ENCODE data around the gene PPIL6. TPM values are rescaled to one million over a fixed set of nuclear protein-coding genes. Genes with fewer than 3 reads are reported as not detected.

The PPIL6 gene
- total RNA-seq, 1 donor: 1.9 TPM

DNA sequence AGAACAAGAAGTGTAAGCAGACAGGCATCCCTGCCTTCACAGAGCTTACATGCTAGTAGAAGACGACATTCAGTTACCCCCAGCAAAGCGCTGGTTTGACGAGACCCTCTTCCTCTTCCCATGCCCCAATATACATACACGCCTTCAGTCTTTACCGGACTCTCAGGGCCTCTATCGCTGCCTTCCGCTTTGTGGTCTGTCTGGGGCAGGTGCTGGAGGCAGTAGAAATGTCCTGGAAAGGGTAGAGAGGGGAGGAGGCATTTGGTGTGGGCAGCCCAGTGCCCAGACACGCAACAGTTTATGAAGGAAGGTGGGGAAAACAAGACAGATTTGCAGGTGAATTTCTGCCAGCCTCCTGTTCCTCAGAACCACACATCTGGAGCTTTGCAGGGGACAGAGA lies 6.1 kb upstream of the PPIL6 start:
- Histone ChIP-seq H3K27me3 (ENCODE audit: insufficient read depth, low read length) (no peaks in the 10 kb centered on the region), H3K9me3 (ENCODE audit: low read depth, low read length) (no peaks in the 10 kb centered on the region), H3K4me1 (ENCODE audit: insufficient read depth, low read length) (peaks cover 31% of the 10 kb centered on the region), H3K4me3 (ENCODE audit: low read length) (no peak overlapping the region)

DNA sequence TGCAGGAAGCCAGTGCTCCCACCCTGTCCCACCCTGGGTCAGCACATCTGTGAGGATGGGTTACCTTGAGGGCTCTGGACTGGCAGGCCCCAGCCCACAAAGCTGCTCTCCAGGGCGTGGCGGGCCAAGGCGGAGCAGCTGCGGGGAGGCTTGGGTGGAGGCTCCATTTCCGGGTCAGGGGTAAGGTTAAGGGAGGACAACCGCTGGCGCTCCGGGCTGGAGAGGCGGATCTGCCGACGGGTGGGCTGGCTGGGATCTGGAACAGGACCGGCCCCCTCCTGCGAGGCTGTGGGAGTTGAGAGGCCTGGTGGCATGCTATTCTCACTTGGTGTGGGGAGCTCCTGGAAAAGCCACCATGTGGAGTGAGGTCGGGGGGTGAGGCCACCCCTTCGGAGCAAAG lies 5.6 kb upstream of the PPIL6 start:
- no peak overlapping the region for H3K4me3 ChIP-seq (ENCODE audit: low read length)
- H3K9me3 ChIP-seq (ENCODE audit: low read depth, low read length): no peaks in the 10 kb centered on the region
- H3K4me1 ChIP-seq (ENCODE audit: insufficient read depth, low read length): peaks cover 33% of the 10 kb centered on the region
- no peaks in the 10 kb centered on the region for H3K27me3 ChIP-seq (ENCODE audit: insufficient read depth, low read length)

DNA sequence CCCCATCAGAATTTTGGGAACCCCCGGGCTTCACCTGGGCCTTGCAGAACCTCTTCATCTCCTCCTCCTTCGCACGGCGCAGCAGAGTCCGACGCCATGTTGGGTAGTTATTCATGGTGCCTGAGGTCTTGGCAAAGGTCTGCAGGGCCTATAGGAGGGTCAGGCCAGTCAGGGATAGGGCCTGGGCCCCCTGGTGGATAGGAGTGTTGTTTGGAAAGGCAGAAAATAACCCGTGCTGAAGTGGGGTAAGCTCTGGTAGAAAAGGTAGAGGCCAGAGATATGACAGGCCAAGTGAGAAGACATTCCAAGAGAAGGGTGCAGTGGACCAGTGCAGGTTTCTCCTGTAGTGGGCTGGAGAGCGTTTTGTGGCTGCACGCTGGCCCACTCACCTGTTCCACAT lies 5.0 kb upstream of the PPIL6 start:
- H3K4me1 ChIP-seq (ENCODE audit: insufficient read depth, low read length): peaks cover 29% of the 10 kb centered on the region
- no peaks in the 10 kb centered on the region for H3K9me3 ChIP-seq (ENCODE audit: low read depth, low read length)
- H3K4me3 ChIP-seq (ENCODE audit: low read length): no peak overlapping the region
- no peaks in the 10 kb centered on the region for H3K27me3 ChIP-seq (ENCODE audit: insufficient read depth, low read length)

DNA sequence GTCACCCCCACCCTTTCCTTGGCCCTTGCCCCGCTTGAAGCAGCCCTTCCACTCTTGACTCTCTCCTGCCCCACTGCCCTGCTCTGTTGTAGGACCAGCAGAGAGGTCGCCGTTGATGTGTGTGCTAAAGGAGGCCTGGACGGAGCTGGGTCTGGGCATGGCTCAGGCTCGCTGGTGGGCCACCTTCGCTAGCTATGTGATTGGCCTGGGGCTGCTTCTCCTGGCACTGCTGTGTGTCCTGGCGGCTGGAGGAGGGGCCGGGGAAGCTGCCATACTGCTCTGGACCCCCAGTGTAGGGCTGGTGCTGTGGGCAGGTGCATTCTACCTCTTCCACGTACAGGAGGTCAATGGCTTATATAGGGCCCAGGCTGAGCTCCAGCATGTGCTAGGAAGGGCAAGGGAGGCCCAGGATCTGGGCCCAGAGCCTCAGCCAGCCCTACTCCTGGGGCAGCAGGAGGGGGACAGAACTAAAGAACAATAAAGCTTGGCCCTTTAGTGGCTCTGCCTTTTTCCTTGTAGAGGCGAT lies 3.1 kb upstream of the PPIL6 start:
- Histone ChIP-seq H3K9me3 (ENCODE audit: low read depth, low read length) (no peaks in the 10 kb centered on the region), H3K4me1 (ENCODE audit: insufficient read depth, low read length) (peaks cover 24% of the 10 kb centered on the region), H3K27me3 (ENCODE audit: insufficient read depth, low read length) (no peaks in the 10 kb centered on the region), H3K4me3 (ENCODE audit: low read length) (no peak overlapping the region)

DNA sequence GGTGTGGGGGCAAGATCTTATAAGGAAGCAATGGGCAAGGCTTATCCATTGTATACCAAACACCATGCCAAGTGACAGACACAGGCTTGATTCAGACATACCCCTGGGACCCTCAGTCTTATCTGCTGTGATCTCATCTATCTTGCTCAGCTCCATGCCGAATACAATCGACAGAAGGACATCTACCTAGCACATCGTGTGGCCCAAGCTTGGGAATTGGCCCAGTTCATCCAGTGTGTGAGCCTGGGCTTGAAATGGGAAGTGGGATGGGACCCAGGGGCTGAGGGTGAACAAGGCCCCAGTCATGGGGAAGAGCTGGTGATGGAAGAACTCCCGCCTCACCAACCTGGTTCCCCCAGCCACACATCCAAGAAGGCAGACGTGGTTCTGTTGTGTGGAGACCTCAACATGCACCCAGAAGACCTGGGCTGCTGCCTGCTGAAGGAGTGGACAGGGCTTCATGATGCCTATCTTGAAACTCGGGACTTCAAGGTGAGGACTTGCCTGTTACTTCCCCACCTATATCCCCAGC lies 2.0 kb upstream of the PPIL6 start:
- H3K27me3 ChIP-seq (ENCODE audit: insufficient read depth, low read length): no peaks in the 10 kb centered on the region
- H3K9me3 ChIP-seq (ENCODE audit: low read depth, low read length): no peaks in the 10 kb centered on the region
- no peak overlapping the region for H3K4me3 ChIP-seq (ENCODE audit: low read length)
- H3K4me1 ChIP-seq (ENCODE audit: insufficient read depth, low read length): peaks cover 24% of the 10 kb centered on the region

DNA sequence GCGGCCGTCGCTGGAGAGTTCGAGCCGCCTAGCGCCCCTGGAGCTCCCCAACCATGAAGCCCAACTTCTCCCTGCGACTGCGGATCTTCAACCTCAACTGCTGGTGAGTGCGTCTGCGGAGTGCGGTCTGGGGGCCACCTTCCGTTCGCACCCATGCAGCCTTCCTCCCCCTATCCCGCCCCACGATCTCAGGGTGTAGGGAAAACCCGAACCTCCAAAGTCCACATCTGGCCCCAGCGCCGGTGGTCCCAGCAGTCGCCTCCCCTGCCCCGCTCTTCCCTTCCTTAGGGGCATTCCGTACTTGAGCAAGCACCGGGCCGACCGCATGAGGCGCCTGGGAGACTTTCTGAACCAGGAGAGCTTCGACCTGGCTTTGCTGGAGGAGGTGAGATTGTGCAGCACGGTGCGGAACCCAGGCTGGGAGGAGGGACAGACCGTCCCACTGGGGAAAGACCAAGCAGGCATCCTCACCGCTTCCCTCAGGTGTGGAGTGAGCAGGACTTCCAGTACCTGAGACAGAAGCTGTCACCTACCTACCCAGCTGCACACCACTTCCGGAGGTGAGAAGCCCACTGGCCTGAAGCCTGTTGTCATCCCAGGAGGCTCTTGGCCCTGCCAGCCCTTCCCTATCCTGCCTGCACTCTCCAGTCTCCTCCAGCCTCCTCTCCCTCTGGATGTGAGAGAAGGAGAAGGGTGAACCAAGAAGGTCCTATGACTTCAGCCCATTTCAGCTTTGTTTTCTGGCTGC lies 815 bp upstream of the PPIL6 start:
- H3K9me3 ChIP-seq (ENCODE audit: low read depth, low read length): no peaks in the 10 kb centered on the region
- H3K4me1 ChIP-seq (ENCODE audit: insufficient read depth, low read length): peaks cover 24% of the 10 kb centered on the region
- peak overlapping the region; percentile 78 for H3K4me3 ChIP-seq (ENCODE audit: low read length)
- no peaks in the 10 kb centered on the region for H3K27me3 ChIP-seq (ENCODE audit: insufficient read depth, low read length)

DNA sequence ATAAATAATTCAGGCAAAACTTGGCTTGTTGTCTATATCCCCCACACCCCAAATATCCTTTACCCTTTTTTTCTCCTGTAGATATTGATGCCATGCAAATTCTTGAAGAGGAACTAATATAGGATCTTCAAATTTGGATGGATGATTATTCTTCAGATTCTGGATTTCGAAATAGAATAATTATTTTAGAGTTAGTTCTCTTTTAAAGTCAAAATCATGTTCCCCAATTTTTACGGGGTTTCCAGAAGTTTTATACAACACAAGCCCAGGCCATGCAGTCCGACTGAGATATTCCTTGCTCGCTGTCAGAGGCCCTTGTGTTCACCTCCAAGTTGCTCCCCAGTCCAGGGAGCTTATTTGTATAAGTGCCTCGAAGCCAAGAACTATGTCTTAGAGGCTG lies 4.4 kb downstream of the PPIL6 start:
- Histone ChIP-seq H3K9me3 (ENCODE audit: low read depth, low read length) (no peaks in the 10 kb centered on the region), H3K4me1 (ENCODE audit: insufficient read depth, low read length) (peaks cover 10% of the 10 kb centered on the region), H3K4me3 (ENCODE audit: low read length) (no peak overlapping the region), H3K27me3 (ENCODE audit: insufficient read depth, low read length) (no peaks in the 10 kb centered on the region)

DNA sequence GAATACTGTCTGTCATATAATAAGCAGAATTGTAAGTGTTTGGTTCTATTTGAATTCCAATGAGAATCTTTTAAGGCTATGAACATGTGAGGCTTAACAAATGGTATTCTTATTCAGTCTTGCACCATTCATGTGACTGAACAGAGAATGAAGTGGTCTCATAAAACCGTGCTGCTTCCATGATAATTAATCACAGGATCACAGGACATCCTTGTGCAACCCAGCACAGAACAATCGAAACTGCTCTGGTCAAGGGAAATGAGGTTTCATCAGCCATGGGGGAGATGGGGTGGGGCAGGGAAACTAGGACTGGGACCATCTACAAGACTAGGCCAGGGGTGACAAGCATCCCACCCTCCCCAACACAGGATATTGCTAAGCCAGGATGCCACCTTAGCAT lies 6.0 kb downstream of the PPIL6 start:
- no peak overlapping the region for H3K4me3 ChIP-seq (ENCODE audit: low read length)
- no peaks in the 10 kb centered on the region for H3K9me3 ChIP-seq (ENCODE audit: low read depth, low read length)

DNA sequence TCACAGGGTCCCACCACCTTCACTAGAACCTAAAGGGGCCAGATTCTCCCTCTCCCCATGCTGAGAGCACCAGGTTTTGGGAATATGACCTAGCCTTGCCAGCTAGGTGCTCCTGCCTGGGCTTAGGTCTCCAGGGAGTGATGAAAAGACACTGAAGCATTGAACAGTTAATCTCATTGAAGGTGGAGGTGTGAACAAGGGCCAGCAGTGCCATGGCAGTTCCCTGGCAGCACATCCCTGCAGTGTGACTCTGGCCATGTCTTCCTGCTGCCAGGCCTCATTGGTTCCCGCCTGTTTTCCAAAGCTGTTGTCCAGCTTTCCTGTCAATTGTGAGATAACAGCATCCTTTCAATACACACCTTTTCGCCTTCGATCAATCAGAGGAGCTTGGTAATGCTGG lies 10.9 kb downstream of the PPIL6 start:
- H3K4me1 ChIP-seq (ENCODE audit: insufficient read depth, low read length): no peaks in the 10 kb centered on the region
- H3K9me3 ChIP-seq (ENCODE audit: low read depth, low read length): no peaks in the 10 kb centered on the region

More for the DNA sequence above, 6.0 kb downstream of the PPIL6 start:
- no peaks in the 10 kb centered on the region for H3K27me3 ChIP-seq (ENCODE audit: insufficient read depth, low read length)
- H3K4me1 ChIP-seq (ENCODE audit: insufficient read depth, low read length): peaks cover under 1% of the 10 kb centered on the region

DNA sequence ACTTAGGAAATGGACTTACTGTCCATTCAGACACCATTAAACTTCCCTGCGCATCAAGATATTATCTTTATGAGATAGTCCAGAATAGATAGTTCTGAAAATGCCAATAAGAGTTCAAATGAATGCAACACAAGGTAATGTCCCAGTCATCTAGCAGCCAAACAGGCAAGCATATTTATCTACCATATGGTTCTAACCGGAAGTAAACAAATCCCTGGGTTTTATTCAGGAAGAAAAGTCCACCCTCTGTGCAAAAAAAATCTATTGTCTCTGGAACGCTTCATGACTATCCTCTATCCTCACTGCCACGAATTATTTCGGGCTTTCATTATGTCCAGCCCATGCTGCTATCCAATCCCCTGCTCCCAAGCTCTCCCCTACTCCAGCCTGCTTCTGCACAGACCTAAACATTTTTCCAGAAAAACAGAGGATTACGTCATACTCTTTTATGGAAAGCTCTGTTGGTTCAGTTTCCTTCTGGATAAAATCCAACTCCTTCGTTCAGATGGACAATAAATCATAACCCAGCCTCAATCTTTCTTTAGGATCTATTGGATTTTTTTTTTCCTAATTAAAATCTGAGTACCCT lies 11.4 kb downstream of the PPIL6 start:
- Histone ChIP-seq H3K27me3 (ENCODE audit: insufficient read depth, low read length) (no peaks in the 10 kb centered on the region), H3K4me1 (ENCODE audit: insufficient read depth, low read length) (no peaks in the 10 kb centered on the region), H3K9me3 (ENCODE audit: low read depth, low read length) (no peaks in the 10 kb centered on the region), H3K4me3 (ENCODE audit: low read length) (no peak overlapping the region)

More for the DNA sequence above, 10.9 kb downstream of the PPIL6 start:
- Histone ChIP-seq H3K4me3 (ENCODE audit: low read length) (no peak overlapping the region), H3K27me3 (ENCODE audit: insufficient read depth, low read length) (no peaks in the 10 kb centered on the region)

DNA sequence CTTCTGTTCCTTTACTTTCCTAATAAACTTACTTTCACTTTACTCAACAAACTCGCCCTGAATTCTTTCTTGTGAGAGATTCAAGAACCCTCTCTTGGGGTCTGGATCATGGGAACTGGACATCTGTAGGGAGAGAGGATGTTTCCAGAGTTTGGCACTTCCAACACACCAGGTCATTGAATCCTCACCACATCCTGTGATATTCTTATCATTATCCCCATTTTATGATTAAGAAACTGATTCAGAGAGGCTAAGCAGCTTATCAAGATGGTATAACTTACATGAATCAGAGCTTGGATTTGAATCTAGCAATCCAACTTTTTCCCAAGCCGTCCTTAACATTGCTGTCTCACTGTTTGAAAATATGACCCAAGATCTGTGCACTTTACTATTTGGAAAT lies 15.5 kb downstream of the PPIL6 start:
- Histone ChIP-seq H3K4me1 (ENCODE audit: insufficient read depth, low read length) (no peaks in the 10 kb centered on the region), H3K4me3 (ENCODE audit: low read length) (no peak overlapping the region), H3K9me3 (ENCODE audit: low read depth, low read length) (no peaks in the 10 kb centered on the region), H3K27me3 (ENCODE audit: insufficient read depth, low read length) (no peaks in the 10 kb centered on the region)

DNA sequence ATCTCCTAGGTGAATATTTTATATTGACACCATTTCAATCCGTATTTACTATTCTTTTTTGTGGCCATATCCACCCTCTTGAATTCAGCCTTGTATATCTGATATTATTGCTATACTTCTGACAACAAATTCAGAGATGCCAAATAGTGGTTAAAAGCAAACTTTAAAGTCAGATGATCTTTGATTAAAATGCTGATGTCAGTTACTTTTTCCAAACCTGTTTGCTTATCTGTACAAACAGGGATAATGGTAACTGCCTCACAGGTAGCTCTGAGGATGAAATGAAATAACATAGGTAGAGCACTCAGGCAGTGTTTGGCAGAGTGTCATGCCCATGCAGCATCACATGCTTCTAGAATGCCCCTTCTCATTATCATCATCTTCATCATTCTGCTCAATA lies 19.2 kb downstream of the PPIL6 start:
- H3K4me3 ChIP-seq (ENCODE audit: low read length): no peak overlapping the region
- H3K4me1 ChIP-seq (ENCODE audit: insufficient read depth, low read length): no peaks in the 10 kb centered on the region
- no peaks in the 10 kb centered on the region for H3K9me3 ChIP-seq (ENCODE audit: low read depth, low read length)
- H3K27me3 ChIP-seq (ENCODE audit: insufficient read depth, low read length): no peaks in the 10 kb centered on the region

DNA sequence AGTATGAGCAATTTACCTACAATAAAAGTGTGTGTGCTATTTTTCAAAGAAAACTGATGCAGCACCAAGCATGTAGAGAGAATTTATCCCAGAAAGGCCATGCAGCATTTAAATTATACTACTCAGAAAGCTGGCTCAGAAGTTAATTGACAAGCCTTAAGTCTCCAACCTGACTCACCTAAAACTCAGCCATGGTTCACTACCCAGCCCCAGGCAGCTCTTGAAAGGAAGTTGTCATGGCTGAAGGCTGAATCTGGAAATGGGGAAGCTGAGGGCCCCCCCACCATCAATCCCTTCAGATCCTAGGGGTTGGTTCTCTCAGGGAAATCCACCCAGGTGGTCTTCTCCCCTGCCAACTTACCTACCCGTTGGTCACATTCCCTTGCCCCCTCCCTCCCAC lies 19.7 kb downstream of the PPIL6 start:
- Histone ChIP-seq H3K4me1 (ENCODE audit: insufficient read depth, low read length) (no peaks in the 10 kb centered on the region), H3K4me3 (ENCODE audit: low read length) (no peak overlapping the region), H3K9me3 (ENCODE audit: low read depth, low read length) (no peaks in the 10 kb centered on the region), H3K27me3 (ENCODE audit: insufficient read depth, low read length) (no peaks in the 10 kb centered on the region)

DNA sequence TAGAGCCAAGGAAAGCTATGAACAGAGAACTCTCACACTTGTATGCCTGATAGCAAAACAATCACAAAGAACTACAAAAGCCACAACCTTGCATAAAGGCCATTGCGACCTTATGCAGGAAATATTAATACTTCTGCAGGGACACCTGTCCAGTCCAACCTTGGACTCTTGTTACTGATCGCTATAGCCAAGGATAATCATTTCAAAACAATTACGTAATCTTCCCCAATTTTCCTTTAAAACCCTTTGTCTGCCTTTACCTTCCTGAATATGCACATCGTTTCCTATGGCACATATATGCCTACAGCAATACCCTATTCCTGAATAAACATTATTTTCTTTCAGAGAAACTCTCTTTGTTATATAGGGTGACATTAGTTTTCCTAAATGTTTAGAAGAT lies 22.8 kb downstream of the PPIL6 start:
- Histone ChIP-seq H3K4me3 (ENCODE audit: low read length) (no peak overlapping the region), H3K9me3 (ENCODE audit: low read depth, low read length) (no peaks in the 10 kb centered on the region), H3K27me3 (ENCODE audit: insufficient read depth, low read length) (no peaks in the 10 kb centered on the region), H3K4me1 (ENCODE audit: insufficient read depth, low read length) (no peaks in the 10 kb centered on the region)

DNA sequence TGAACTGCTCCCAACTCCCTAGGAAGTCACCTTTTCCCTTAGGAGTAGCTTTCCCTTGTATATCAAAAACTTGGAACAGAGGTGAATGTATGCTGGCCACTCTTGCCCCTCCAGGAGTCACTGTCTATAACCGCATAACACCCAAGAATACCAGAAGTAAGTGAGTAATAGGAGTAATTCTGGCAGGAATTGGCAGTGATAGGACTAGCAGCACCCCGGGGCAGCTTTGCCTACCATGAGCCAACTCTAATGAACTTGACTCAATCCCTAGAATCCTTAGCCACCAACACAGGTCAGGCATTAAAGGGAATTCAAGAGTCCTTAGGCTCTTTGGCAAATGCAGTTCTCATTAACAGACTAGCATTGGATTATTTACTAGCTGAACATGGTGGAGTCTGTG lies 29.4 kb downstream of the PPIL6 start:
- no peaks in the 10 kb centered on the region for H3K4me1 ChIP-seq (ENCODE audit: insufficient read depth, low read length)
- H3K4me3 ChIP-seq (ENCODE audit: low read length): no peak overlapping the region
- no peaks in the 10 kb centered on the region for H3K27me3 ChIP-seq (ENCODE audit: insufficient read depth, low read length)
- no peaks in the 10 kb centered on the region for H3K9me3 ChIP-seq (ENCODE audit: low read depth, low read length)

DNA sequence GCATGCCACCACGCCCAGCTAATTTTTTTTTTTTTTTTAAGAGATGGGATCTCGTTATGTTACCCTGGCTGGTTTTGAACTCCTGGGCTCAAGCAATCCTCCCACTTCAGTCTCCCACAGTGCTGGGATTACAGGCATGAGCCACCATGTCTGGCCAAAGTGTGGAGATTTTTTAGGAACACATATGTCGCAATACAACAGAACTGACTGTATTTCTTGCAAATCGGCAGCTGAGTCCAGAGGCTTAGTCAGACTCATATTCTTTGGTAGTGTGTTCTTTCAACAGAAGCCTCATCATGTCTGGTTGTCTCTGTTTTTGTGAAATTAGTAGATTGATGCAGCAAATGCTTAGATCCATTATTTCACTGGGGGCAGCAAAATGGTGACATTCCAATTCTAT lies 34.2 kb downstream of the PPIL6 start:
- no peaks in the 10 kb centered on the region for H3K27me3 ChIP-seq (ENCODE audit: insufficient read depth, low read length)
- H3K9me3 ChIP-seq (ENCODE audit: low read depth, low read length): no peaks in the 10 kb centered on the region
- no peaks in the 10 kb centered on the region for H3K4me1 ChIP-seq (ENCODE audit: insufficient read depth, low read length)
- H3K4me3 ChIP-seq (ENCODE audit: low read length): no peak overlapping the region
